Body of pancreas (tissue), 4 donors: ENCODE data around the gene DESI1.

ENCODE experiments used
- POLR2A ChIP-seq, 3 donors: fragments of 450-650 bp; IDR thresholded peaks; one replicate each; pipeline ENCODE4 v1.6.1; 2016; ENCODE audit warnings: antibody characterized with exemption in 3 of 3, mild to moderate bottlenecking in 2 of 3
- TF ChIP-seq, protein P1 (sequence below), 7 experiments: fragments of 450-650 bp in 4 of 7; fragments of 200-600 bp in 3 of 7; sonication (generic) in 3 of 7; IDR thresholded peaks; one replicate each; pipeline ENCODE4 v1.5.1; 2016 to 2019; ENCODE audit warnings: antibody characterized with exemption in 7 of 7

GRCh38 chr22:41656556-41656955 lies 35.7 kb upstream of the DESI1 start:
- TF ChIP-seq POLR2A (IDR thresholded peaks at IDR 0.05), result no peak
- TF ChIP-seq, protein P1, sequence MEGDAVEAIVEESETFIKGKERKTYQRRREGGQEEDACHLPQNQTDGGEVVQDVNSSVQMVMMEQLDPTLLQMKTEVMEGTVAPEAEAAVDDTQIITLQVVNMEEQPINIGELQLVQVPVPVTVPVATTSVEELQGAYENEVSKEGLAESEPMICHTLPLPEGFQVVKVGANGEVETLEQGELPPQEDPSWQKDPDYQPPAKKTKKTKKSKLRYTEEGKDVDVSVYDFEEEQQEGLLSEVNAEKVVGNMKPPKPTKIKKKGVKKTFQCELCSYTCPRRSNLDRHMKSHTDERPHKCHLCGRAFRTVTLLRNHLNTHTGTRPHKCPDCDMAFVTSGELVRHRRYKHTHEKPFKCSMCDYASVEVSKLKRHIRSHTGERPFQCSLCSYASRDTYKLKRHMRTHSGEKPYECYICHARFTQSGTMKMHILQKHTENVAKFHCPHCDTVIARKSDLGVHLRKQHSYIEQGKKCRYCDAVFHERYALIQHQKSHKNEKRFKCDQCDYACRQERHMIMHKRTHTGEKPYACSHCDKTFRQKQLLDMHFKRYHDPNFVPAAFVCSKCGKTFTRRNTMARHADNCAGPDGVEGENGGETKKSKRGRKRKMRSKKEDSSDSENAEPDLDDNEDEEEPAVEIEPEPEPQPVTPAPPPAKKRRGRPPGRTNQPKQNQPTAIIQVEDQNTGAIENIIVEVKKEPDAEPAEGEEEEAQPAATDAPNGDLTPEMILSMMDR (IDR thresholded peaks at IDR 0.05), result no peak
